Muscle layer of duodenum (tissue), 2 donors: Measurements from ENCODE around the gene GPR150.

Experiments used
- H3K27ac ChIP-seq: one replicate; pipeline ENCODE4 v1.7.0; 2013; ENCODE audit warnings: mild to moderate bottlenecking, low read length
- H3K27me3 ChIP-seq: one replicate; pipeline ENCODE4 v1.7.0; 2013; ENCODE audit warnings: low read depth, mild to moderate bottlenecking, control low read depth, low read length
- H3K36me3 ChIP-seq, 2 donors: one replicate each; pipeline ENCODE4 v1.7.0; 2013; ENCODE audit warnings: low read length in 2 of 2, control low read depth in 1 of 2, mild to moderate bottlenecking in 1 of 2; ENCODE audit not compliant: insufficient read depth in 2 of 2, control insufficient read depth in 1 of 2
- H3K4me1 ChIP-seq, 2 donors: one replicate each; pipeline ENCODE4 v1.7.0; 2013; ENCODE audit warnings: low read length in 2 of 2, mild to moderate bottlenecking in 2 of 2, control low read depth in 1 of 2, moderate library complexity in 1 of 2; ENCODE audit not compliant: insufficient read depth in 2 of 2, control insufficient read depth in 1 of 2
- H3K4me3 ChIP-seq, 2 donors: one replicate each; pipeline ENCODE4 v1.7.0; 2013; ENCODE audit warnings: low read length in 2 of 2, low read depth in 1 of 2, mild to moderate bottlenecking in 1 of 2
- H3K9me3 ChIP-seq, 2 donors: one replicate each; pipeline ENCODE4 v1.7.0; 2013; ENCODE audit warnings: low read length in 2 of 2, control low read depth in 1 of 2, mild to moderate bottlenecking in 1 of 2; ENCODE audit not compliant: control insufficient read depth in 1 of 2
- donor health status: healthy.

Gene GPR150

DNA sequence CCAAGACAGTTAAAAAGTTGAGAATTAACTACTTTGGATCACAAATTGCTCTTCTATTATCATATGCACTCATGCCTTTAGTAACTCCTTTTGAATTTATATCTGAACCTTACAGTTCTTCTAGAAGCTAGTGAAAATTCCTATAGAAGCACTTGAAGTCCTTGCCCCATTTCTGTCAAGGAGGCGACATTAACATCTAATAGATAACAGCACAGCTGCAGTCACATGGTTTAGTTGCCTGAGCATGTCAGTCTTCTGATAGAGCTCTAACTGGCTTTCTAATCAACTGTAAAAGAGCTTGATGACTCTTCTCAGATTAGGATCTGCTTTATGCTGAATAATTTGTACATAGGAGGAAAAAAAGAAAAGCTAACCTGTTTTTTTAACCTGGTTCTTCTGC, 35.7 kb downstream of the GPR150 start:
- Histone ChIP-seq H3K27me3 (no peaks in the 10 kb centered on the region), H3K4me3 (no peak overlapping the region), H3K27ac (no peak overlapping the region), H3K36me3 (peaks cover 0 to 5% of the 10 kb centered on the region in 2 donors), H3K9me3 (no peaks in the 10 kb centered on the region), H3K4me1 (no peaks in the 10 kb centered on the region)

- H3K27ac ChIP-seq, result no peak overlapping the region
- no peaks in the 10 kb centered on the region for H3K36me3 ChIP-seq
- H3K4me1 ChIP-seq, result peaks cover 0 to 4% of the 10 kb centered on the region in 2 donors
- no peak overlapping the region for H3K4me3 ChIP-seq
- no peaks in the 10 kb centered on the region for H3K27me3 ChIP-seq
- no peaks in the 10 kb centered on the region for H3K9me3 ChIP-seq
These were observed 40.2 kb downstream of the GPR150 start for GRCh38 chr5:95660060-95660459.

- no peak overlapping the region for H3K27ac ChIP-seq
- H3K9me3 ChIP-seq, result no peaks in the 10 kb centered on the region
- no peaks in the 10 kb centered on the region for H3K27me3 ChIP-seq
- H3K36me3 ChIP-seq, result no peaks in the 10 kb centered on the region
- no peak overlapping the region for H3K4me3 ChIP-seq
- H3K4me1 ChIP-seq, result peaks cover 0 to 4% of the 10 kb centered on the region in 2 donors
These were observed 43.1 kb downstream of the GPR150 start for GRCh38 chr5:95662946-95663345.

DNA sequence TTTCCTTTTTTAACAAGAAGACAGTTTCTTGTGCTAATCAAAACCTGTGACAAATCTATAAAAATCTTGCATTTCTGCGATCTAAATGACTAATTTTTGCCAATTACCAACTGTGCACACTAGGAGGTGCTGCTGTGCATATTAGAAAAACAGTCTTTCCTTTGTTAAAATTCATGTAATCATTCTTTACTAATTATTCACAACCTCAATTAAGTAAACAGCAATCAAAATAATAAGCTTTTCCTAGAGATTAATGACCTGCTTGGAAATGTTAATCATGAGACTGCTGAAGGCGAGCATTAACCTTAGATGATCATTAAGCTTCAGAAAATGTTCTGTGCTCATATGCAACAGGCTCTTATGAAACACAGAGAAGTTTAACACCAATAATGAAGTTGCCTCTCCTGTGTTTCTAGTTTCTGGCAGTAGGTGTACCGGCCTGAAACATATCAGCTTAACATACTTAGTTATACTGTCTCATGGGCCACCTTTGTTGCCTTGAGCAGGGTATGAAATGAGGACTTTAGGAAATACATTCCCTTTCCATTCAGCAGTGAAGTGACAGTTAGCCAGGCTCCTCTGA, 44.4 kb downstream of the GPR150 start:
- H3K4me1 ChIP-seq, result peaks cover 0 to 10% of the 10 kb centered on the region in 2 donors
- H3K27ac ChIP-seq, result no peak overlapping the region
- no peaks in the 10 kb centered on the region for H3K27me3 ChIP-seq
- H3K9me3 ChIP-seq, result no peaks in the 10 kb centered on the region
- H3K36me3 ChIP-seq, result no peaks in the 10 kb centered on the region
- no peak overlapping the region for H3K4me3 ChIP-seq

- Histone ChIP-seq H3K36me3 (no peaks in the 10 kb centered on the region), H3K9me3 (no peaks in the 10 kb centered on the region), H3K4me3 (no peak overlapping the region), H3K27ac (no peak overlapping the region), H3K27me3 (no peaks in the 10 kb centered on the region), H3K4me1 (peaks cover 0 to 10% of the 10 kb centered on the region in 2 donors)
These were observed 47.3 kb downstream of the GPR150 start for GRCh38 chr5:95667061-95667618.

GRCh38 chr5:95667678-95668077, 47.8 kb downstream of the GPR150 start:
- no peaks in the 10 kb centered on the region for H3K9me3 ChIP-seq
- H3K36me3 ChIP-seq, result no peaks in the 10 kb centered on the region
- no peaks in the 10 kb centered on the region for H3K27me3 ChIP-seq
- no peak overlapping the region for H3K4me3 ChIP-seq
- no peak overlapping the region for H3K27ac ChIP-seq
- H3K4me1 ChIP-seq, result peaks cover 0 to 10% of the 10 kb centered on the region in 2 donors

GRCh38 chr5:95668216-95668615, 48.3 kb downstream of the GPR150 start:
- H3K27ac ChIP-seq, result no peak overlapping the region
- H3K4me3 ChIP-seq, result no peak overlapping the region
- H3K36me3 ChIP-seq, result no peaks in the 10 kb centered on the region
- no peaks in the 10 kb centered on the region for H3K27me3 ChIP-seq
- peaks cover 0 to 10% of the 10 kb centered on the region in 2 donors for H3K4me1 ChIP-seq
- no peaks in the 10 kb centered on the region for H3K9me3 ChIP-seq

DNA sequence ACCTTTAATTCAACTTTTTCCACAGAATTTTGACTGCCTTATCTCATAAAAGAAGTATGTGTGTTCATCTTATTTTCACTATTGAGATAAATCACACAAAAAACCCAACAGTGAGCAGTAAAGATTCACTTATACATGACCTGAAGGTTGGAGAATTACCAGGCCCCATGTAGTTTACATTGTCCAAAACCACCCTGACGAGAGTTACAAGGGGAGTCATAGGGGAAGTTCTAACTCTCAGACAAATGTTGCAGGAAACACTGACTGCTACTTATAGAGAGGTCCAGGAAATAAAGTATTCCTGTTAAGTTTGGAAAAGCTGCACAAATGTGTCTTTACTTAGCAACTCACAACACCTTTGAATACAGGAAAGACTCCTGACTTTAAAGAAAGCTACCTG, 48.8 kb downstream of the GPR150 start:
- no peaks in the 10 kb centered on the region for H3K9me3 ChIP-seq
- H3K27ac ChIP-seq, result peak overlapping the region; percentile 41
- peaks cover 0 to 10% of the 10 kb centered on the region in 2 donors for H3K4me1 ChIP-seq
- no peaks in the 10 kb centered on the region for H3K27me3 ChIP-seq
- H3K4me3 ChIP-seq, result no peak overlapping the region
- H3K36me3 ChIP-seq, result no peaks in the 10 kb centered on the region

GRCh38 chr5:95669540-95669939, 49.7 kb downstream of the GPR150 start:
- Histone ChIP-seq H3K4me3 (no peak overlapping the region), H3K4me1 (peaks cover 0 to 7% of the 10 kb centered on the region in 2 donors), H3K27me3 (no peaks in the 10 kb centered on the region), H3K9me3 (no peaks in the 10 kb centered on the region), H3K27ac (peak overlapping the region; percentile 76), H3K36me3 (no peaks in the 10 kb centered on the region)

- Histone ChIP-seq H3K27ac (peak overlapping the region; percentile 76), H3K9me3 (no peaks in the 10 kb centered on the region), H3K4me3 (no peak overlapping the region), H3K4me1 (peaks cover 0 to 6% of the 10 kb centered on the region in 2 donors), H3K27me3 (no peaks in the 10 kb centered on the region), H3K36me3 (no peaks in the 10 kb centered on the region)
These were observed 50.1 kb downstream of the GPR150 start for GRCh38 chr5:95669985-95670384.

GRCh38 chr5:95670568-95670967, 50.7 kb downstream of the GPR150 start:
- Histone ChIP-seq H3K4me3 (no peak overlapping the region), H3K27ac (peak overlapping the region; percentile 76), H3K9me3 (no peaks in the 10 kb centered on the region)

More at GRCh38 chr5:95670568-95670967, 50.7 kb downstream of the GPR150 start:
- Histone ChIP-seq H3K4me1 (peaks cover 0 to 6% of the 10 kb centered on the region in 2 donors), H3K27me3 (no peaks in the 10 kb centered on the region), H3K36me3 (no peaks in the 10 kb centered on the region)
